Stimulated activated CD8-positive, alpha-beta memory T cell treated with anti-CD3 and anti-CD28 coated beads, Interleukin-12 subunit alpha, Interleukin-12 subunit beta, amount 100 ng/mL, for 24 hours (primary cell): ENCODE measurements around the gene PRR15L.
"Not testable (repeated sequence)": the region's sequence is repeated elsewhere in the genome, so short reads cannot be mapped to it uniquely, and the experiment has no call there.

Experiments
- DNase-seq: peaks from one replicate; pipeline ENCODE4 v3.0.0-alpha.2; 2020; ENCODE audit errors: extremely low read depth

Gene PRR15L

DNA sequence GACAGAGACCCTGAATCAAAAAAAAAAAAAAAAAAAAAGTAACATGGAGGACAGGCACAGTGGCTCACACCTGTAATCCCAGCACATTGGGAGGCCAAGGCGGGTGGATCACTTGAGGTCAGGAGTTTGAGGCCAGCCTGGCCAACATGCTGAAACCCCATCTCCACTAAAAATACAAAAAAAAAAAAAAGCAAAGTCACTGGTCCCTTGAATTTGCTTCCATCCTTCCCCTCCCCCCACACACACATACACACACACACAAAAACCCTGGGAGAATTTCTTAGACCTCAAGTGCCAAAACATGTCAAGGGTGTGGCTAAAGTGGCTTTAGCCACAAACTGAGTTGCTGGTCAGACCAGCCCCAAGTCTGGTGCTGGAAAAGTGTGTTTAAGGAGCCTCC, 30.8 kb upstream of the PRR15L start:
- DNase-seq: not testable (repeated sequence)

DNA sequence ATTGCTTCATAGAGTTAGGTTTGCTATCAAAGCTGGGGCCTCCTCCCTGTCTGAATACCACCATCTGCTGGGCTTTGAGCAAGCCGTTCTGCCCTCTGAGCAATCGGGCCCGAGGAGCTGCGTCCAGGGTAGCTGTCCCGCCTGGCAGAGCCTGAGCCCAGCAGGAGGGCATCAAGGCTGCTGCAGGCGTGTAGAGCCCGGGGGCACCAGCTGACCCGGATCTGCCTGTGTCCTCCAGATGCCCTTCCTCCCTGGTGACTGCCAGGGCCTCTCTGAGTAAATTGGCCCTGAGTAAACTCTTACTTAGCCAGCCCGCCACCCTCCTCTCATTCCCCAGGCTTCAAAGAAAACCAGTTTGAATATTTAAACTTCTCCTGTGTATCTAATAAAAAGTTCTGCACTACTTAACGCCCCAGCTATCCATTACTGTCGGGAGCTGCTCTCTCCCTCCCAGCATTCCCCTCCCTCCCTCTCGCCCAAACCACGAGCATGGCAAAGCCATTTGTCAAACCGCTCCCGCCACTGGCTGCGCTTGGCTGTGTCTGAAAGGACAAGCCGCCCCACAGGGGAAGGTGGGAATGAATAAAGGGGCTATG, 29.7 kb upstream of the PRR15L start:
- DNase-seq: no peak

DNA sequence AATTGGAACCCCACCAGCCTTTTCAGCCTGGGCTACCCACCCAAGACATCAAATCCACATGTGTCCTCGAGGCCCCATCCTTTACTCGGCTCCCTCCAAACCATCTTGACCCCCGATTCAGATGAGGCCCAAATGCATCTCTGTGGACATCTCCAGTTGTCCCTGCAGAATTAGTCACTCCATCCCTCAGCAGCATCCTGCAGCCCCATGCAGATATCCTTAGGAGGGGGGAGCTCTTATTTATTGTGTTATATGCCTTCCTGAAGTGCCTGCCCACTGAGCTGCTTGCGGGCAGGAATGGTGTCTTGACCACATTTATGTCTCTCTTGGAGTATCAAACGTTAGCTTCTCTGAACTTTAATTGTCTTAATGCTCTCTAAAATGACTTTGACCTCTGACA, 28.8 kb upstream of the PRR15L start:
- no peak for DNase-seq

DNA sequence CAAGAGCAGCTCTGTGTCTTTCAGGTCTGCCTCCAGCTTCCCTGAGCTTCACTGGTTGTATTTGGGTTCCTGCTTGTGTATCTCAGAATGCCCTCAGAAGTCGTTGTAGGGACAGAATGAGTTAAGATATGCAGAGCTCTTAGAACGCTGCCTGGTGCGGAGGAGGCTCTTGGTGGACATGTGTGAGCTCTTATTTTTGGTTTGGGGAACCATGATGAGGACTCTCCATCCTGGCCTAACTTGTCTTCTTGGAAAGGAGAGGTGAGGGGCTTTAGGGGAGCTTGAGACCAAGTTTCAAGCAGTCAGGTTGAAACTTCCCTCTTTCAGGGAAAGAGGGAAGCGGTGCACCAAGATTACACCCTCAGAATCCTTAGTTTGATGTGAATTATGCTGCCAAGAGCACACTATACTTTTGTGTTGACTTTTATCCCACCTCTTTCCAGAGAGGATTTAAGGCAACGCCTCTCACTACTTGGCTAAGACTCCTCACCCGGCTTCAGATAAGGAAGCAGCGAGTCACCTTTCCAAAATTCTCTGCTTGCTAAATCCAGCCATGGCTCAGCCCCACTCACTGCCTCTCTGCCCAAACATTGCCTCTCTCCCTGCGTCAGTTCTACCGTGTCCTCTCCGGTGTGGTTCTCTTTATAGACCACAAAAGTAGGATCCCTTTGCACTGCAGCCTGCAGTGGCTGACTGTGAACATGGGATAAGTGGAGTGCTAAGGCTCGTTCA, 26.0 kb upstream of the PRR15L start:
- no peak for DNase-seq

DNA sequence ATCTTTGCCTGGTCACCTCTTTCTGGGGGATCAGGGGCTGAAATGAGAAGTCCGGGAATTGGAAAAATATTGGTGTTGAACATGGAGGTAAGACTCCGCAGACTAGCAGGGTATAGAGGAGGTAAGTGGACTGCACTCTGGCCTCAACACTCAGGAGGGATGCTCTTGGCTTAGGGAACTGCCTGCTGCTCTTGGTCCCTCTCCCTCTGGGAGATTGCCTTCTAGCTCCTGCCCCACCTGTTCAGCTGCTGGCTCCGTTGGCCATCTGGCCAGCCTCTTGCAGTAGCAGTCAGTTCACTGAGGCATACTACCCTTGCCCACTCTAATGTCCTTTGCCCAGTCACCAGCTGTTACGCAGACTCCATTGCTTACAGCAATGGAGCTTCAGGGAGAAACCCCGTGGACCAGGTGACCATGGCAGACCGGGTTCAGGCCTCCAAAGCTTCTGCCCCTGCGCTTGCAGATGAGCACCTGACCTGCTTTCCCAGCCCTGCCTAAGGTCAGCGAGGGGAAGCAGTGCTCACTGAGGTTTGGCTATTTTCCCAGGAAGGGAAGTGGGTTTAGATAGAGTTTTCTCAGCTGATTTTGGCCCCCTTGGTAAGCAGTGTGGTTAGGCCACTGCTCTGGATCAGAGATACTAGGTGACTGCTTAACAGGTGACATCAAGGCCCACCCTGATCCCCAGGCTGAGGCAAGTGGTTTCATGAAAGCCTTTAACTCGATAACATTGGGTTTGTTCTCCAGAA, 25.1 kb upstream of the PRR15L start:
- DNase-seq: no peak

DNA sequence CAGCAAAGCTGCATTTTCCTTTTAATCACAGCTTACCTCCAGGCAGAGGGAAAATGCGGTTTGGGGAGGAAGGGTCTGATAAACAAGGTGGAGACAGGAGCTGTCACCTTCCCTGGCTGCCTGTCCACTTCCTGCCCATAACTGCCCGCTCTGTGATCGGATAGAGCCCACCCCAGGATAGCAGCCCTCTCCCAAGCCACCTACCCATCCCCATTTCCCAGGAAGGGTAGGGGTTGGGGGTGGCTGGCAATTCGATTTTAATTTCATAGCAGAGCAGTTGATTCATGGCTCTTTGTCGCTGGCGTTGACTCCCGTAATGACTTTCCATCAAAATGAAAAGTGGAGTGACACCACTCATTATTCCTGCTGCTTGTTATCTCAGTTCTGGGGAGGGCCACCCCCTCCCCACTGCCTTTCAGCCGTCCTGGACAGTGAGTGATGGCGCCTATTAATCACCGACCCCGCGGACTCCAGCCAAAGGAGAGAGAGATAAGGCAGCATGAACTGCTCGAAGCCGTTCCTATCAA, 24.5 kb upstream of the PRR15L start:
- DNase-seq: no peak

DNA sequence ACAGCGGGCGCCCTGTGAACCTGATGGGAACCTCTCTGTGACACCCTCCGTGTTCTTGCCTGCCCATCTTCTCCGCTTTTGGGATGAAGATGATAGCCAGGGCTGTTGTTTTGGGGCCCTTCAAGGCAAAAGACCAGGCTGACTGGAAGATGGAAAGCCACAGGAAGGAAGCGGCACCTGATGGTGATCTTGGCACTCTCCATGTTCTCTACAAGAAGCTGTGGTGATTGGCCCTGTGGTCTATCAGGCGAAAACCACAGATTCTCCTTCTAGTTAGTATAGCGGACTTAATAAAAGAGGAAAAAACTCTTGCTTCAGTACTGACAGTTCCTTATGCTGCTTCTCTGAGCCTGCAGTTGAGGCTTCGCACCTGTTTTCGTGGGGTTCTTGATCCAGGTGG, 23.8 kb upstream of the PRR15L start:
- no peak for DNase-seq

DNA sequence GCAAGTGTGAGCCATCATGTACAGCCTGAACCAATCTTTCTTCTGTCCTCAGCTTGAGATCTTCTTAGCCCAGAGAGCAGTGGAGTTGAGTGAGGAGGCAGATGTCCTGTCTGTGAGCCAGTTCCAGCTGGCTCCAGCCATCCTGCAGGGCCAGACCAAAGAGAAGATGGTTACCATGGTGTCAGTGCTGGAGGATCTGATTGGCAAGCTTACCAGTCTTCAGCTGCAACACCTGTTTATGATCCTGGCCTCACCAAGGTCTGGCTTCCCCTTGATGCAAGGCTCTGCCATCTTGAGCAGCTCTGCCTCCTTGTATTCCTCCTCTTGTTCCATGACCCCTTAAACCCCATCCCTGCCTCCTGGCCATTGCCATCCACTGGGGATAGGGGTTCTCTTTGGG, 22.9 kb upstream of the PRR15L start:
- DNase-seq: no peak

DNA sequence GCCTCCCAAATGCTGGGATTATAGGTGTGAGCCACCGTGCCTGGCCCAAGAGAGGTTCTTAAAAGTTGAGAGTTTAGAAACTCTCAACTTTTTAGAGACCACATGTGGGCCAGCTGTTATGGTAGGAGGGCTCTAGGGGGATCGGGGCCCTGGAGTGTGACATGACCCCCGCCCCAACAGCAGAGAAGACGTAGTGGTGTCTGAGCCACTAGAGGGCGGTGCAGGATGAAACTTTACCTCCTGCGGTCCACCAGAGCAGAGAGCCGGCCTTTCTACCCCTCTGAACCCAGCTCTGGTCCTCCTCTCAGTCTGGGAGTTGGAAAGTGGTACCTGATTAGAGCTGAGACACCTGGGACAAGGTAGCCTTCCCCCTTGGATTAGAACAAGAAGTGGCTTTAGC, 20.6 kb upstream of the PRR15L start:
- DNase-seq: no peak

DNA sequence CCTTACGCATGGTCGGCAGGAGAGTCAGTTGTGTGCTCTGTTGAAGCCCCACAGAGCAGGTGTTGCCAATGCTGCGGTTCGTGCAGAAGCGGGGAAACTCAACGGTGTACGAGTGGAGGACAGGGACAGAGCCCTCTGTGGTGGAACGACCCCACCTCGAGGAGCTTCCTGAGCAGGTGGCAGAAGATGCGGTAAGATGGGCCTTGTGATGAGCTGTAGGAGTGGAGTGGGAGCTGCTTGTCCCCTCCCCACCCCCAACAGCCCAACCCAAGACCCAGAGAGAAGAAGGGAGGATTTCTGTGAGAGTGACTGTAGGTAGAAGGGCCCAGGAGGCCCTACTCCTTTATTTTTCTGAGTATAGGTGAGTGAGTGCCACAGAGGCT, 18.1 kb upstream of the PRR15L start:
- DNase-seq: no peak

DNA sequence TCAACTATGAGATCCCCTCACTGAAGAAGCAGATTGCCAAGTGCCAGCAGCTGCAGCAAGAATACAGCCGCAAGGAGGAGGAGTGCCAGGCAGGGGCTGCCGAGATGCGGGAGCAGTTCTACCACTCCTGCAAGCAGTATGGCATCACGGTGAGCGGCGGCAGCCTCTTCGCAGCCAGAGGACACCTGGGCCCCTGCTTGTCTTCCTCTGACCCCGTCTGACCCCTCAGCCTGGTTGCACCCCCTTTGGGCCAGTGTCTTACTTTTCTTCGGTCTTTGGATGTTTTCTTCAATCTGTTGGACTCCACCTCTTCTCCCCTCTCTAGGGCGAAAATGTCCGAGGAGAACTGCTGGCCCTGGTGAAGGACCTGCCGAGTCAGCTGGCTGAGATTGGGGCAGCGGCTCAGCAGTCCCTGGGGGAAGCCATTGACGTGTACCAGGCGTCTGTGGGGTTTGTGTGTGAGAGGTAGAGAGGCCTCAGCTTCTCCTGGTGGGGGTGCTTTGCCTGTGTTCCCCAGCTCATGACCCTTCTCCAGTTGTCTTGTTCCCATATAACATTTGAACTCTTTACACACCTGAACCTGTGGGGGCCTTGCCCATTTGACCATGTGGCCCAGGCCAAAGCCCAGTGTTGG, 17.6 kb upstream of the PRR15L start:
- no peak for DNase-seq

DNA sequence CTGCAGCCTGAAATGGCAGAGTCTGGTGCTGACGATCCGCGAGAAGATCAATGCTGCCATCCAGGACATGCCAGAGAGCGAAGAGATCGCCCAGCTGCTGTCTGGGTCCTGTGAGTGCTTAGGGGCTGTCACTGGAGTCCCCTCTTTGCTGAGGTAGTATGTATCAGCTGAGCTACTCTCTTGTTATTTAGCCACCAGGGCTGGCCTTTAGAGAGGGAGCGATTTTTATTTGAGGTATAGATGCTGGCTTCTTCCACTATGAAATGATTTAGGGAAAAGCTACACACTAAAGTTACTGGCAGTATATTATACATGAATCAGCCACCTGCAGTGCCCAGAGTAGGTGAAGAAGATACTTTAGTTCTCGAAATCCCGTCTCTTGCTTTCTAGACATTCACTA, 15.9 kb upstream of the PRR15L start:
- no peak for DNase-seq

DNA sequence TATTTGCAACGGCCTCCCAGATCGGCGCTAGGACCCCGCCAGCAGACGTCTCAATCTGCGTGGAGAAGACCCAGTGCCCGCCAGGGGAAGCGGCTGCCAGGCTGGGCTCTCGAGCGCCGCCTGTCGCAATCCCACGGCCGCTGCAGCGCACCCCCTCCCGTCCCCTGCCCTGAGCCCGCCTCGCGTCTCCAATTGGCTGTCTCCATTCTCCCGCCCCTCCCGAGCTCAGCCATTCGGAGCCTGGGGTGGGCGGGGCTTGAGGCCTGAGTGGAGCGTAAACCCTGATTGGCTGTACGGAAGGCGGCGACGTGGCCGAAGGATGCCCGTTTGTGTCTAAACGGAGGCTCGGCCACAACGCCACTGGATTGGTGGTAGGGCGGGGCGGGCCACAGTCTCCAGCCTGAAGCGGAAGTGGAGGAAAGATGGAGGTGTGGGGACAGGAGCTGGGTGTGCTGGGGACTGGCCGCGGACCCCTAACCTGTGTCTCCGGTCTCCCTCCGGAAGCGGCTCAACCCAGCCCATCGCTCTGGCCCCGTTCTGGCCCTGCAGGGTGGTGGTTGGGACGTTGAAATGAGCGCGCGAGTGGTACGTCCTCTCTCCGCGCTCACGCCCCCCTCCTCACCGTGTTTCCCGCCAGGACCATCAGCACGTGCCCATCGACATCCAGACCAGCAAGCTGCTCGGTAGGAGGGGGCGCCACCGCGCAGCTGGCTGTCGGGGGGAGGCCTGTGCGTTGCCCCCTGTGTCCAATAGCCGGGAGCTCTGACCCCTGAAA, 13.2 kb upstream of the PRR15L start, which contains the start of gene CDK5RAP3:
Gene CDK5RAP3 (plus strand): TSS at position 389 of the 775 bp plus-strand sequence. CDS start 34 bp downstream, at position 423.
- peak; percentile 98 for DNase-seq

DNA sequence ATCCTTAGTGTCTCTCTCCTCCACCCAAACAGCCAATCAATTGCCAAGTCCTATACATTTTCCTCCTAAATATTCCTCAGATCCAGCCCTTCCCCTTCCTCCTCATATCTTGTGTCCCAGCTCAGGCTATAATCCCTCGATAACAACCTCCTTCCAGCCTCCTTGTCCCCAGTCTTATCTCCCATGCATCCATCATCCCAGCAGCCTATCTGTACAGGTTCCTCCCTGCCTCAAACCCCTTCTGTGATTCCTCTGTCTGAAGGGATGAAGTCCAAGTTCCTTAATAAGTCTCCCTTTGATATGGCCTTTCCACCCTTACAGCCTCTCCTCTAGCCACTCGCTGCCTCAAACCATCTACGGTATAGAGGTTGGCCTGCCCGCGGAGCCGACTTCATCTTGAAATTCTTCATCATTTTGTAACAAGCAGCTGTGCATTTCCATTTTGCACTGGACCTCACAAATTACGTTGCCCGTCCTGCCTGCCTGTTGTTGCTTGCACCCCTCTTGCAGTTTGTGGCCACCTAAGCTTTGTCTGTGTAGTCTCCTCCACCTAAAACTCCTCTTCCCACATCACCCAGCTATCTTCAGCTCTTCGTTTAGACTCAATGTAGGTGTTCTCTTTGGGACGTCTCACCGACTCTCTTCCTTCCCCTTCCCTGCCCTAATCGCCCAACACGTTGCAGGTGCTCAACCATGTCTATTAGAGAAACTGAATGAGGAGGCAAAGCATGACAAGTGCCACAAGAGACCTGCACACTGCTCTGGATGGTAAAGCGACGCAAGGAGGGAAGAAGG, 12.4 kb upstream of the PRR15L start:
- no peak for DNase-seq

DNA sequence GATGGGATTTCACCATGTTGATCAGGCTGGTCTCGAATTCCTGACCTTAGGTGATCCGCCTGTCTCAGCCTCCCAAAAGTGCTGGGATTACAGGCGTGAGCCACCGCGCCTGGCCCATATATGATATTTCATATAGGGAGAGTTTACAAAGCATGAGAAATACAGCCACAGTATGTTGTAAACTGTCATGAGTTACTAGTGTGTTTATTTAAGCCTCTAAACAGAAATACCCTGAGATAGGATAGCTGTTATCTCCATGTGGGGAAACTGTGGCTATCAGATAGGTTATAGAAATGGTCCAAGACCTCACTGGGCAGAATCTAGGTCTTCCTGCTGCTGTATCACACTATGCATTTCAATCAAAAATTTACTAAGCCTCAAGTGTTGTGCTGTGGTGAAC, 11.2 kb upstream of the PRR15L start:
- no peak for DNase-seq

DNA sequence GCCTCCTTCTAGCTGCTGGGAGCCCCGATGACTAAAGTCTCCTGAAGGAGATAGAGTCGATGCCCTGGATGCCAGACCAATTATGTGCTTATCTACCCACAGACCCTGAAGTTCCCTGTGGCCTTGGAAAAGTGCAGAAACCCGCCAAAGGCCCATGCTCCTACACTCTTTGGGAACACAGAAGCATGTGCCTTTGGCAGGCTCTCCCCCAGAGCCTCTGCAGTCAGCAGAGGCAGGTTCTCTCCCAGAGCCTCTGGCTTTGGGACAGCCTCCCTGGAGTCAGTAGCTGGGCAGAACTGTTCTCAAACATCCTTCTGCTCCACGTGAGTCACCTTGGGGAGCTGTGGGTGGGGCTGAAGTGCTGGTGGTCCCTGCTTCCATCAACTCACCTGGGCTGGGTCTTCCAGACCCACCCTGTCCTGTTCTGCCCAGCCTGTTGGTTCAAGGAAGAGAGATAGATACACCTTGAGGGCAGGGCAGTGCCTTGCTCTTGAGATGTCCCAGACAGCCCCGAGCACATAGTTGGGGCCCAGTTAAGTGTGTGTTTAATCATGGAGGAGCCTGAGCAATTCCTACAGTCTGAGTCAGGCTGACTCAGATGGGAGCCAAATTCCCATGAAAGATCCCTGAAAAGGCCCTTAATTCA, 10.0 kb upstream of the PRR15L start:
- DNase-seq: no peak

DNA sequence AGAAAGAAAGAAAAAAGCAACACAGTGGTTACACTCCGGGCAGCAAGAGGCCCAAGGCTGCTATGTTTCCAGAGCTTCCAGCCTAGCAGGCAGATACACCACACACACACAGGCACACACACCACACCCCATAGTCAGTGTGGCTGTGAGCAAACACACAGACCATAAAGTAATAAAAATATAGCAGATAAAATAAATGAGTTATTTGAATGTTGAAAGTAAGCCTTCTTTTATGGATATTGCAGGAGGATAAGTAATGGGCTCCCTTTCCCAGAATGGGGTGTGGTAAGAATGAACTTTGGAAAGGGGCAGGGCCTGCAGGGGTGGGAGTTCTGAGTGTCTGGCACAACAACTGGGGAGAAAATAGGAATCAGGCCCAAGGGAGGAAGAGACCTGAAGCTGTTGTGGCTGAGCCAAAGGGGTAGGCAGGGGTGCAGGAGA, 8.4 kb upstream of the PRR15L start:
- DNase-seq: no peak

DNA sequence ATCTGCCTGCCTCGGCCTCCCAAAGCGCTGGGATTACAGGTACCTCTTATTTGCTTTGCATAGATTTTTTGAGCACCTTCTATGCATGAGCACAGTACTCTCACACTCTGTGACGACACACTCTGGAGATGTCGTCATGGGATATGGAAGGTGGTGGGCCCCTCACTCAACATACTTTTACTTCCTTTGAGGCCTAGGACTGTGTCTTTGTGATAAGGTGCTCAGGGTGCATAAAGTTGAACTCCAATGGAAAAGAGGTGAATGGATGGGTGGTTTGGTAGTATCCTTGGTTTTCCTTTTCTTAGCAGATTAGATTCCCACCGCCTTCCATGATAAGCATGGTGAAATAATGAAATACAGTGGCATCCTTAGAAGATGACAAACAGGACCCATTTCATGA, 7.2 kb upstream of the PRR15L start:
- DNase-seq: no peak

DNA sequence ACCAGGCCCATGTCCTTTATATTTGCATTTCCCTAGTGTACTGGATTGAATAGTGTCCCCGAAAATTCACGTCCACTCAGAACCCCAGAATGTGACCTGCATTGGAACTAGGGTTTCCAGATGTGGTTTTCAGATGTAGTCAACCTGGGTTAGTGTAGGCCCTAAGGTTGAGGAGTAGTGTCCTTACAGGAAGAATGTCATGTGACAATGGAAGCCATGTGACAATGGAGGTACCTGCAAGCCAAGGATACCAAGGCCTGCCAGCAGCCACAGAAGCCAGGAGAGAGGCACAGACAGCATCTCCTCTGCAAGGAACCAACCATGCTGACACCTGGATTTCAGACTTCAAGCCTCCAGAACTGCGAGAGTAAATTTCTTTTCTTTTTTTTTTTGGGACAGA, 5.2 kb upstream of the PRR15L start:
- no peak for DNase-seq

DNA sequence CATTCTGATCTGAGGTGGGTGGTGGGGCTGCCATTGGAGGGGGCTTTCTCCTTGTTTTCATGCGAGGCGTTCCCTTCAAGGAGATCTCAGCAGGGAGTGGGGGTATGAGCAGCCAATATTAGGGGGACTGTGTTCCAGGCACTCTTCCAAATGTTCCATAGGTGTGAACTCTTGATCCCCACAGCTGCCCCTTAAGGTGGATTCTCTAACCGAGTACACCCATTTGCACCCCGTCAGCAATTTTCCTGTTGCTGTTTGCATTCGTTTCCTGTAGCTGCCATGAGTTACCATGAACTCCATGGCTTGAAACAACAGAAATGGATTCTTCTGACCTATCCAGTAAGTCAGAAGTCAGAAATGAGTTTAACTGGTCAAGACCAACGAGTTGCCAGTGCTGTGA, 3.7 kb upstream of the PRR15L start:
- DNase-seq: no peak
